H1 (cell line): ENCODE data around the gene STYXL1. TPM values are rescaled to one million over a fixed set of nuclear protein-coding genes. Genes with fewer than 3 reads are reported as not detected.
A peak's percentile ranks its signal among the peaks of the same experiment; 100 is the strongest.

Experiments
- ASH2L ChIP-seq: fragments of 200-600, 300-600 bp; sonication (generic); IDR thresholded peaks from one replicate; pipeline ENCODE4 v1.7.1; 2017; ENCODE audit warnings: low read length
- BRCA1 ChIP-seq: IDR thresholded peaks from 2 replicates; pipeline ENCODE4 v1.6.1; 2012; ENCODE audit warnings: low read depth, low read length, improper control_type of control experiment
- CBX8 ChIP-seq: fragments of 300-800, 300-1000 bp; sonication (generic); IDR thresholded peaks from 2 replicates; pipeline ENCODE4 v1.7.1; 2016; ENCODE audit warnings: low read depth, low read length, borderline replicate concordance
- CREB1 ChIP-seq: IDR thresholded peaks from 2 replicates; pipeline ENCODE4 v1.6.1; 2012; ENCODE audit warnings: inconsistent platforms
- CTBP2 ChIP-seq: IDR thresholded peaks from 2 replicates; pipeline ENCODE4 v1.7.0; 2011; ENCODE audit warnings: borderline replicate concordance, mild to moderate bottlenecking, moderate library complexity, mixed read lengths, low read length; ENCODE audit not compliant: insufficient read depth, insufficient read length
- FOSL1 ChIP-seq: IDR thresholded peaks from 2 replicates; pipeline ENCODE4 v1.6.1; 2011; ENCODE audit warnings: mild to moderate bottlenecking, low read depth, low read length, moderate library complexity; ENCODE audit not compliant: insufficient read depth
- HDAC6 ChIP-seq: IDR thresholded peaks from one replicate; pipeline ENCODE4 v1.7.1; 2012; ENCODE audit warnings: low read depth, mild to moderate bottlenecking, inconsistent platforms, low read length, moderate library complexity
- JUN ChIP-seq: IDR thresholded peaks from 2 replicates; pipeline ENCODE4 v1.6.1; 2011; ENCODE audit warnings: low read depth, mild to moderate bottlenecking, improper control_type of control experiment, low read length
- KDM4A ChIP-seq: IDR thresholded peaks from one replicate; pipeline ENCODE4 v1.7.1; 2012; ENCODE audit warnings: low read depth, mild to moderate bottlenecking, moderate library complexity, low read length, inconsistent platforms; ENCODE audit not compliant: severe bottlenecking
- MAFK ChIP-seq: IDR thresholded peaks from 2 replicates; pipeline ENCODE4 v1.6.1; 2012; ENCODE audit warnings: low read depth, mild to moderate bottlenecking, improper control_type of control experiment, low read length
- NANOG ChIP-seq: IDR thresholded peaks from 2 replicates; pipeline ENCODE4 v1.6.1; 2011; ENCODE audit warnings: low read length, low read depth, mild to moderate bottlenecking, inconsistent platforms; ENCODE audit not compliant: insufficient read depth, poor library complexity, severe bottlenecking
- PHF8 ChIP-seq: fragments of 200-600 bp; sonication (generic); conservative IDR thresholded peaks from 2 replicates; pipeline ENCODE4 v1.7.1; 2012; ENCODE audit warnings: low read depth, mild to moderate bottlenecking, inconsistent platforms, low read length, moderate library complexity
- SIRT6 ChIP-seq: IDR thresholded peaks from one replicate; pipeline ENCODE4 v1.7.1; 2012; ENCODE audit warnings: low read length, inconsistent platforms
- SRF ChIP-seq: IDR thresholded peaks from 2 replicates; pipeline ENCODE4 v1.6.1; 2011; ENCODE audit warnings: mild to moderate bottlenecking, low read depth, low read length, moderate library complexity
- SUZ12 ChIP-seq: fragments of 200-600 bp; sonication (generic); IDR thresholded peaks from 2 replicates; pipeline ENCODE4 v1.6.1; 2012; ENCODE audit warnings: mild to moderate bottlenecking, inconsistent platforms, low read length, moderate library complexity, mixed read lengths
- TAF7 ChIP-seq: optimal IDR thresholded peaks from 2 replicates; pipeline ENCODE3; 2011; ENCODE audit warnings: low read depth, mild to moderate bottlenecking, inconsistent platforms, low read length, moderate library complexity, borderline replicate concordance
- TBP ChIP-seq: IDR thresholded peaks from 2 replicates; pipeline ENCODE4 v1.6.1; 2011; ENCODE audit warnings: low read depth, low read length, improper control_type of control experiment
- TCF12 ChIP-seq: IDR thresholded peaks from 2 replicates; pipeline ENCODE4 v1.6.1; 2011; ENCODE audit warnings: low read depth, mild to moderate bottlenecking, low read length
- YY1 ChIP-seq: IDR thresholded peaks from 2 replicates; pipeline ENCODE4 v1.6.1; 2011; ENCODE audit warnings: low read depth, mild to moderate bottlenecking, low read length
- polyA plus RNA-seq, 7 experiments: library from polyadenylated mRNA; depleted of rRNA in 3 of 7; stranded (reverse) in 5 of 7; unstranded in 2 of 7; fragments of >200 nt in 5 of 7; fragments of 200-250 nt in 2 of 7; gene quantifications; 1 replicate in 5 of 7; 2 replicates in 1 of 7; 4 replicates in 1 of 7; pipeline versions ENCODE4 v1.2.1 to v1.2.3, GENCODE V29; 2011 to 2013; ENCODE audit warnings: missing spikeins in 2 of 7, mixed read lengths in 2 of 7
- total RNA-seq: library from RNA; stranded (reverse); fragmentation: NEBNext Ultra II Directional; extraction: Animal tissue kit (Norgen Biotek cat#: 25700); gene quantifications from 2 replicates; pipeline ENCODE4 v1.2.1, GENCODE V29; 2021
- TF ChIP-seq, protein P1 (sequence below), 3 experiments: IDR thresholded peaks; 1 replicate in 2 of 3; 2 replicates in 1 of 3; pipeline versions ENCODE4 v1.5.1 to v1.6.1; 2011; ENCODE audit warnings: low read length in 3 of 3, mild to moderate bottlenecking in 3 of 3, inconsistent platforms in 2 of 3, low read depth in 1 of 3, moderate library complexity in 1 of 3; ENCODE audit not compliant: insufficient read depth in 1 of 3; ENCODE audit errors: control extremely low read depth in 1 of 3
- TF ChIP-seq, protein P2 (sequence below): IDR thresholded peaks from 2 replicates; pipeline ENCODE4 v1.6.1; 2012; ENCODE audit warnings: inconsistent platforms

STYXL1 gene
- total and polyA plus RNA-seq, 2 of the 8 experiments (the other 6 are each of a cell fraction or from before 2014, with no cell fraction given), result 32.3 to 53.9 TPM

DNA sequence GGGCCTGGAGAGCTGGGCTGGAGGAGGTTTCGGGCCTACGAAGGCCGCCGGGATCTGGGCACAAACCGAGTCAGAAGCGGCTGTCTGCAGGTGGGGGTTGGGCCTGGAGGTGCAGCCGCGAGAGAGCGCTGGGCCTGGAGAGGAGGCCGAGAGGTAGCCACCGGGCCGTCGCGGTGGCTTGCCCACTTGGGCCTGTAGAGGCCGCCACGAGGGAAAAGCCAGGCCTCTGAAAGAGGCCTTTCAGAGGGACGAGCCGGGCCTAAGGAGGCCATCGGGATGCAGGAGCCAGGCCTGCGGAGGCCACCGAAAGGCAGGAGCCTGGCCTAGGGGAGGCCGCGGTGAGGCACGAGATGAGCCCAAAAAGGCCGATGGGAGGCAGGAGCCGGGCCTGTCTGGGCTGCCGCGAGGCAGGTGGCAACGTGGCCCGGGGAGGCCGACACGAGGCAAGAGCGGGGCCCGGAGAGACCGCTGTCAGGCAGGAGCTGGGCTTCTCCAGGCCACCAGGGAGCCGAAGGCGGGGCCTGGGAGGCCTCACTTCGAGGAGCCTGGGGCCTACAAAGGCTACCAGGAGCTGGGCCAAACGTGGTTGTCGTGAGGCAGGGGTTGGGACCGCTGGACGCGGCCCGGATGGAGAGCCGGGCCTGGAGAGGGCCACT is 25.7 kb upstream of the STYXL1 start (continued):
- TF ChIP-seq TBP, result peak; percentile 12; the same call in 1 of the 2 replicates
- TF ChIP-seq YY1, result peak; percentile 24; the same call in 1 of the 2 replicates
- no peak for TF ChIP-seq NANOG
- no peak for TF ChIP-seq MAFK
- TF ChIP-seq KDM4A, result no peak
- TF ChIP-seq CBX8, result no peak
- no peak for TF ChIP-seq PHF8
- TF ChIP-seq TCF12, result no peak
- TF ChIP-seq CREB1, result peak; percentile 25
- TF ChIP-seq, protein P1, sequence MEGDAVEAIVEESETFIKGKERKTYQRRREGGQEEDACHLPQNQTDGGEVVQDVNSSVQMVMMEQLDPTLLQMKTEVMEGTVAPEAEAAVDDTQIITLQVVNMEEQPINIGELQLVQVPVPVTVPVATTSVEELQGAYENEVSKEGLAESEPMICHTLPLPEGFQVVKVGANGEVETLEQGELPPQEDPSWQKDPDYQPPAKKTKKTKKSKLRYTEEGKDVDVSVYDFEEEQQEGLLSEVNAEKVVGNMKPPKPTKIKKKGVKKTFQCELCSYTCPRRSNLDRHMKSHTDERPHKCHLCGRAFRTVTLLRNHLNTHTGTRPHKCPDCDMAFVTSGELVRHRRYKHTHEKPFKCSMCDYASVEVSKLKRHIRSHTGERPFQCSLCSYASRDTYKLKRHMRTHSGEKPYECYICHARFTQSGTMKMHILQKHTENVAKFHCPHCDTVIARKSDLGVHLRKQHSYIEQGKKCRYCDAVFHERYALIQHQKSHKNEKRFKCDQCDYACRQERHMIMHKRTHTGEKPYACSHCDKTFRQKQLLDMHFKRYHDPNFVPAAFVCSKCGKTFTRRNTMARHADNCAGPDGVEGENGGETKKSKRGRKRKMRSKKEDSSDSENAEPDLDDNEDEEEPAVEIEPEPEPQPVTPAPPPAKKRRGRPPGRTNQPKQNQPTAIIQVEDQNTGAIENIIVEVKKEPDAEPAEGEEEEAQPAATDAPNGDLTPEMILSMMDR (IDR thresholded peaks at IDR 0.05; ENCODE audit: control extremely low read depth in 1 of 3, insufficient read depth in 1 of 3, low read depth in 1 of 3, low read length in 3 of 3), result peak; percentile 61 to 68 (median 66)
- no peak for TF ChIP-seq HDAC6
- no peak for TF ChIP-seq BRCA1
- TF ChIP-seq, protein P2, sequence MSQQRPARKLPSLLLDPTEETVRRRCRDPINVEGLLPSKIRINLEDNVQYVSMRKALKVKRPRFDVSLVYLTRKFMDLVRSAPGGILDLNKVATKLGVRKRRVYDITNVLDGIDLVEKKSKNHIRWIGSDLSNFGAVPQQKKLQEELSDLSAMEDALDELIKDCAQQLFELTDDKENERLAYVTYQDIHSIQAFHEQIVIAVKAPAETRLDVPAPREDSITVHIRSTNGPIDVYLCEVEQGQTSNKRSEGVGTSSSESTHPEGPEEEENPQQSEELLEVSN, result peak; percentile 69; the same call in 1 of the 2 replicates
- TF ChIP-seq JUN, result no peak
- TF ChIP-seq ASH2L, result peak; percentile 39
- TF ChIP-seq SRF, result no peak
- TF ChIP-seq TAF7, result no peak
- no peak for TF ChIP-seq SUZ12
- no peak for TF ChIP-seq CTBP2
- no peak for TF ChIP-seq FOSL1
- no peak for TF ChIP-seq SIRT6
